Adipose tissue (tissue), 3 donors: Measurements from ENCODE around the gene AQP6. TPM values are rescaled to one million over a fixed set of nuclear protein-coding genes. Genes with fewer than 3 reads are reported as not detected.

Experiments
- H3K27ac ChIP-seq: one replicate; pipeline ENCODE4 v1.5.1; 2013; ENCODE audit warnings: low read depth, low read length
- WGBS, 3 donors: extraction: QIAGEN DNeasy Blood & Tissue Kit; methylation state at CpG; one replicate each; pipeline ENCODE4 v1.1.7; 2013; 5-methylcytosine and 5-hydroxymethylcytosine counted together
- polyA plus RNA-seq, 3 donors: library from polyadenylated mRNA; stranded (reverse); fragments of 200-250 nt; gene quantifications; one replicate each; pipeline ENCODE4 v1.2.3, GENCODE V29; 2013
- donor health status: healthy with polysubstance abuse.
- donor health status: Bipolar disorder and iron deficiency.
- donor health status: healthy.

The AQP6 gene
- polyA plus RNA-seq, 3 donors, result 0.06 to 1.7 (median 0.06) TPM

- H3K27ac ChIP-seq, result no peak overlapping the region
- WGBS, 3 donors, result 68 to 78% (median 68%) methylated on average over 13 of the region's 13 CpGs
Measured at GRCh38 chr12:49964849-49965624, 7.7 kb upstream of the AQP6 start.

DNA sequence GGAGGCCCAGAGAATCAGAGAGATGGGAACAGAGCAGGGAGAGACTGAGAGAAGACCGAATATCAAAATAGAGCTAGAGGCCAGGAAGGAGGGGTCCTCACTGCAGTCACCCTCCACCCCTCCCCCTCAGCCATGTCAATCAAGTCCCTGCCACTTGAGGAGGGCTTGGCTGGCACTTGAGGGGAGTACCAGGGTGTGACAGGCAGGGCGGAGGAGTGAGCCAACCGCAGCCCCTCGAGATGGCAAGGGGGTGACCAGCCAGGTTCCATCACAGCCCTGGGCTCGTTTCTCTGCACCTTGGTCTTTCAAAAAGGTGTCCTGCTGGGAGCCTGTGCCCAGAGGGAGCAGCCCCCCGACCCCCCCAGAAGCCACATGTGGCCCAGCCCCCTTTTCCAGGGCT lies 6.9 kb upstream of the AQP6 start:
- 72 to 78% (median 73%) methylated on average over 6 of the region's 6 CpGs for WGBS, 3 donors
- no peak overlapping the region for H3K27ac ChIP-seq

DNA sequence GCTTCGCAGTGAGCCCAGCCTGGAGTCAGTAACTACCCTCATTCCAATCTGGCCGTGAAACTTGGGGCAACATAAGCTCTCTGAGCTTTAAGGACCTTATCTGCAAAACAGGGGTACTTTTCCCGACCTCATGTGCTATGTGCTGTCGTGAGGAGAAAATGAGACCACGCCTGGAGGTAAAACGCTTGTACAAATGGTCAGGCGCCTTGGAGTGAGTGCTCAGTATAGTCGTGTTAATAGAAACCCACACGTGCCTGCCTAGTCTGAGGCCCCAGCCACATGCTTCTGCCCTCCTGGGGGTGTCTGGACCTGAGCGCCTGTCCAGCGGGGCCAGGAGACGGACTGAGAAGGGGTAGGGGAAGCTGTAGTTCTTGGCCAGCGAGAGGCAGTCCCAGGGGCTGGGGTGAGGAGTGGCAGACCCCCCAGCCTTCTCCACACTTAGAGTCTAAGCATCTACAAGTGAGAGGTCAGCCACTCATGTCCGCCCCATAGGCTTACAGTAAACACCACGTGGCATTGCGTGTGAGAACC lies 6.2 kb upstream of the AQP6 start:
- 37 to 42% (median 38%) methylated on average over 16 of the region's 16 CpGs for WGBS, 3 donors

GRCh38 chr12:49967042-49967776 lies 5.5 kb upstream of the AQP6 start:
- no peak overlapping the region for H3K27ac ChIP-seq
- WGBS, 3 donors, result 1 to 3% (median 2%) methylated on average over 37 to 40 of the region's 40 CpGs

More for the DNA sequence above, 6.2 kb upstream of the AQP6 start:
- H3K27ac ChIP-seq, result no peak overlapping the region

DNA sequence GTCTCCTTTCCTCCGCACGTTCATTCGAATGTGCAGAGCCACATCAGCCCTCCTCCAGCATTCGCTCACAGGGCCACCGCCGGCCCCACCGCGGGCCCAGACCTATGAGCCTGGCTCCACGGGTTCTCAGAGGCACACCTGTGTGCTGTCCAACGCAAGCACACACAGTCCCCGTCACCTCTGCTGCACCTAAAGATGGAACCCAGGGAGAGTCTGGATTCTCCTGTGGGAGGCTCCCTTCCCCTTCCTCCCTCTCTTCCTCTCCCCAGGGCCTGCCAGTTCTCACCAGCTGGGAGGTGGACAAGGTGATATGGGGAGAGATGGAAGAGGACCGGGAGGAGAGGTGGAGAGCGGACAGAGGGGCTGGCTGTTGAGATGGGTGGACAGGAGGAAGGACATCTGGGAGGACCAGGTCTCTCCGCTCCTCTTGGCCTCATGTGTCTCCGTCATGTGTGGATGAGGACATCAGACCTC lies 4.9 kb upstream of the AQP6 start:
- WGBS, 3 donors, result 35 to 39% (median 35%) methylated on average over 15 of the region's 15 CpGs
- no peak overlapping the region for H3K27ac ChIP-seq

GRCh38 chr12:49968471-49968870 lies 4.3 kb upstream of the AQP6 start:
- WGBS, 3 donors, result 84 to 90% (median 90%) methylated on average over 6 of the region's 6 CpGs
- no peak overlapping the region for H3K27ac ChIP-seq

- no peak overlapping the region for H3K27ac ChIP-seq
- 80 to 86% (median 85%) methylated on average over 5 of the region's 5 CpGs for WGBS, 3 donors
Measured at GRCh38 chr12:49969027-49969426, 3.7 kb upstream of the AQP6 start.

DNA sequence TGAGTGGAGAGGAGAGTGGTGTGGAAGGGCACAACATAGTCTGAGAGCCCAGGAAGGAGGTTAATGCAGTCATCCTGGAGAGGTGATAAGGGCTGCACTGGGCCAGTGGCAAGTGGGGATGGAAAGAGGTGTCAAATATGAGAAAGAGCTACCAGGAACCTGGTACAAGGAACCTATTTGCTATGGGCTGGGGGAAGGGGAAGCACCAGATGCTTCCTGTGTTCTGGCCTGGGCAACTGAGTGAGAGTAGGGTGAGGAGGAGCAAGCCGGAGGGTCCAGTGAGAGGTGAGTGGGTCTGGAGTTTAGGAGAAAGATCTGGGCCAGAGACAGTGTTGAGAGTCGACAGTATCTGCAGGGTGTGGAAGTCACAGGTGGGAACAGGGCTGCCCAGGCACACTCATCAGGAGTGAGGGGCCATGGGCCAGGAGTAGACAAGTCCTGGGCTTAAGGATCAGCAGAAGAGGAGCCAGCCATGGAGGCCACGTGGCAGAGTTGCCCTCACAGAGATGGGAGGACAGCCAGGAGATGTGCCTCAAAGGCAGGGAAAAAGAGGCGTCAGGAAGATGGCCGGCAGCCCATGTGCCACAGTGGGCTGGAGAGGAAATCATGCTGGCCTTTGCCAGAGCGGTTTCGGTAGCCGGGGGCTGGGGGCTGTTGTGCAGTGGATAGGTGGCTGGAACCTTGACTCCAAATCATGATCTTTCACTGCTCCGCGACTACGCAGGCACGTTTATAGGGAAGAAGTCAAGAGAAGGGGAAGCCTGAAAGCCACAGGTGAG lies 2.9 kb upstream of the AQP6 start:
- no peak overlapping the region for H3K27ac ChIP-seq
- WGBS, 3 donors, result 70 to 85% (median 75%) methylated on average over 12 of the region's 12 CpGs

DNA sequence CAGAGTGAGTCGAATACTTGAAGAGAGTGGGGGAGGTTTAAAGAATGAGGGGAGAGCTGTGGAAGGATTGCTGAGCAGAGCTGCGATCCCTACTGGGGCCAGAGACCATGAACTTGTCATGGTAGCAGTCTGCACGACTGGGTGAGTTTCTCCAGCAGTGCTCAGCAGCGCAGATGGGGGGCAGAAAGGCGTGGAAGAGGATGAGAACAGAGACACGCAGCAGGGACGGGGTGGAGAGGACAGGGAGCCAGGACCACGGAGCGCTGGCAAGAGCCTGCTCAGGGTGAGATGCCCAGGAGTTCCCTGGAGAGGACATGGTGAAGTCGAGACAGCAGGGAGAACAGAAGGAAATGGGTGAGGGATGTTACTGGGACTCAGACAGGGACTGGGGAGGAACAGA lies 2.1 kb upstream of the AQP6 start:
- H3K27ac ChIP-seq, result no peak overlapping the region
- 56 to 75% (median 71%) methylated on average over 10 of the region's 10 CpGs for WGBS, 3 donors

DNA sequence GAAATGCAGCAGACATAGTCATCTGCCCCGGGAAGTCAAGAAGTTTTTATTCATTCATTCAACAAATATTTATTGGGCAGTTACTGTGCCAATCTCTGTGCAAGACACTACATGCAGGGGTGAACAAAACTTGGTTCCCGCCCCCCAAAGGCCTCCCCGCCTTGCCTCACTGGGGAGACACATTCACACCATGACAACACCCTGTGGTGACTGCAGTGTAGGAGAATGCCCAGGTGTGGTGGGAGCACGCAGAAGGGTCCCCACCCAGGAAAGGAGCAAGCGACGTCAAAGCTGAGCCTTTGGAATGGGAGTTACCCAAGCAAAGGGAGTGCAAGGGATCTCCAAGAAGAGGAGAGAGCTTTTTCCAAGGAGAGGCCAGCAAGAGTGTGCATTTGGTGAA lies 1.6 kb upstream of the AQP6 start:
- no peak overlapping the region for H3K27ac ChIP-seq
- WGBS, 3 donors, result 78 to 89% (median 81%) methylated on average over 6 of the region's 6 CpGs

GRCh38 chr12:49972129-49972528 lies 618 bp upstream of the AQP6 start:
- no peak overlapping the region for H3K27ac ChIP-seq
- WGBS, 3 donors, result 70 to 76% (median 74%) methylated on average over 9 of the region's 9 CpGs

DNA sequence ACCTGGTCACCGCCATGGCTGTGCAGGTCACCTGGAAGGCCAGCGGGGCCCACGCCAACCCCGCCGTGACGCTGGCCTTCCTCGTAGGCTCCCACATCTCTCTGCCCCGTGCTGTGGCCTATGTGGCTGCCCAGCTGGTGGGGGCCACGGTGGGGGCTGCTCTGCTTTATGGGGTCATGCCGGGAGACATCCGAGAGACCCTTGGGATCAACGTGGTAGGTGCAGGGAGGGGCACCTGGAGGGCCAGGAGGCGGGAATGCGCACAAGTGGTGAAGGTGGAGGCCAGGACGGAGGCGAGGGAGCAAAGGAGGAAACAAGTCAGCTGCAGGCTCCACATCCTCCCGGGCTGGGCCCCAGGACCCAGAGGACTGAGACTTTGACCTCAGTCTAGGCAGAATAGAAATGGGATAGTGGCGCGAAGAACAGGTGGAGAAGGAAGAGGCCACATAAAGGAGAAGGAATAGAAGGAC lies 649 bp downstream of the AQP6 start:
- WGBS, 3 donors, result 76 to 87% (median 78%) methylated on average over 19 of the region's 19 CpGs
- no peak overlapping the region for H3K27ac ChIP-seq

DNA sequence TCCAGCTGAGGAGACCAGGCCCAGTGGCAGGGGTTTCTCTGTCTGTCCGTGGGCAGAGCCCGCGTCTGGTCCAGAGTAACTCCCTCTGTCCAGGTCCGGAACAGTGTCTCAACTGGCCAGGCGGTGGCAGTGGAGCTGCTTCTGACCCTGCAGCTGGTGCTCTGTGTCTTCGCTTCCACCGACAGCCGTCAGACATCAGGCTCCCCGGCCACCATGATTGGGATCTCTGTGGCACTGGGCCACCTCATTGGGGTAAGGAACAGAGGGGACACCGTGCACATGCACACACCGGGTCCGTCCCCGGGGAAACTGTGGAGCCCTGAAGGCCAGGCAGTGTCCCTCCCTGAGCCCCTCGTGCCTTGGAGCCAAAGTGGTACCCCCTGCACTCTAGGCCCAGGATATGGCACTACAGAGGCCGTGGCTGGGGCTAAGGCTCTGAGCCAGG lies 1.5 kb downstream of the AQP6 start:
- H3K27ac ChIP-seq, result no peak overlapping the region
- WGBS, 3 donors, result 32 to 56% (median 45%) methylated on average over 15 of the region's 15 CpGs

DNA sequence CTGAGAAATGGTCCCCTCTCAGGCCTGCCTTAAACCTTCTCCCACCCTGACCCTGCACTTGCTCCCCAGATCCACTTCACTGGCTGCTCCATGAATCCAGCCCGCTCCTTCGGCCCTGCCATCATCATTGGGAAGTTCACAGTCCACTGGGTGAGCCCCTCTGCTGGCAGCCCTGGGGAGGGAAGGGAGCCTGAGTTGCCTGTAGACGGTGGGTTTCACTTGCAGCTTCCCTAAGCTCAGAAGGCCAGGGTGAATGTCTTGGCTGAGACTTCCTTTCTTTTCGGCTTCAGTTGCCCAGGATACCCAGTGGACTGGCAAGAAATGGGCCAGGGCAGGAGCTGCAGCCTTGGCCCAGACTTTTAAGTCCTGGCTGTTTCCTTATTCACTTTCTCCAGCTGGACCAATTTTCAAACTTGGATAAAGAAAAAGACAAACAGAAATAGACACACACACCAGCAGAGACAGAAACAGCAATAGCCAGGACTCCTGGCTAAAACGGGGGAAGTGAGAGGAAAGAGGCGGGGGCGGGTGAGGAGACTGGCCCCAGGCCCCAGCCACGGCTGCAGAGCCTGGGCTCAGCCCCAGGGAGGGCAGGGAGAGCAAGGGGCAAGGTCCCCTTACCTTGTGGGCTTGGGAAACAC lies 2.0 kb downstream of the AQP6 start:
- no peak overlapping the region for H3K27ac ChIP-seq
- WGBS, 3 donors, result 51 to 60% (median 57%) methylated on average over 8 of the region's 8 CpGs

DNA sequence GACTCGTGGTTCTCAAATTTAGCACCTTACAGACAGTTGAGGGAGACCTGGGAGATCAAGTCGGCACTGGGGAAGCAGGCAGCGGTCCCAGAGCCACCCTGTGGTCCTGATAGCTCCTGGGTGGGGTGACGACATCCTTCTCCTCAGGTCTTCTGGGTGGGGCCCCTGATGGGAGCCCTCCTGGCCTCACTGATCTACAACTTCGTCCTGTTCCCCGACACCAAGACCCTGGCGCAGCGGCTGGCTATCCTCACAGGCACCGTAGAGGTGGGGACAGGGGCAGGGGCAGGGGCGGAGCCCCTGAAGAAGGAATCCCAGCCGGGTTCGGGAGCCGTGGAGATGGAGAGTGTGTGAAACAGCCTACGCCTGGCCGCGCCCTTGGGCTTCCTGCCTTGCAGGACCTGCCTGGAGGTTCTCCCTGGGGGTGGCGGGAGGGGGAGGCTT lies 2.6 kb downstream of the AQP6 start:
- WGBS, 3 donors, result 61 to 73% (median 72%) methylated on average over 17 of the region's 17 CpGs
- no peak overlapping the region for H3K27ac ChIP-seq

- no peak overlapping the region for H3K27ac ChIP-seq
- WGBS, 3 donors, result 78 to 88% (median 82%) methylated on average over 2 of the region's 2 CpGs
Measured at GRCh38 chr12:49976557-49976956, 3.8 kb downstream of the AQP6 start.

DNA sequence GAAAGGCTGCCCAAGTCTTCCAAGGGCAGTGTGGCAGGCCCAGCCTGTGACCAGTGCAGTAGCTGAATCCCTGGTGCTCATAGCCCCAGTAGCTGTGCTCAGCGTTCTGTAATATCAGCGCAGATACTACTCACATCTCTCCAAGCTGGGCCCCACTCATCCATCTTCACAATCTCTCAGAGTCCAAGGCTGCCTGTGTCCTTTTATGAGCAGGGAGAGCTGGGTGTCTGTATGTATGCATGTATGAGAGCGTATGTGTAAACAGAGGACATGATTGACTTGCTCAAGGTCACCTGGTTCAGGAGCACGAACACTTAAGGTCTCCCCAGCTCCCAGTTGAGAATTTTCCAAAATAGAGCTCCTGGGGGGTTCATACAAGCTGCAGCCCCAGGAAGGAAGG lies 5.4 kb downstream of the AQP6 start:
- 40 to 88% (median 83%) methylated on average over 4 of the region's 4 CpGs for WGBS, 3 donors
- no peak overlapping the region for H3K27ac ChIP-seq

GRCh38 chr12:49979016-49979586 lies 6.4 kb downstream of the AQP6 start:
- 79 to 86% (median 82%) methylated on average over 10 of the region's 10 CpGs for WGBS, 3 donors

More at GRCh38 chr12:49979016-49979586, 6.4 kb downstream of the AQP6 start:
- H3K27ac ChIP-seq, result no peak overlapping the region
